HEK293T (cell line): ENCODE results near the gene SLC39A8.

Experiments
- FOXM1 ChIP-seq: fragments of 450-650 bp; IDR thresholded peaks from 2 replicates; pipeline ENCODE4 v1.6.1; 2017; ENCODE audit warnings: mild to moderate bottlenecking, borderline replicate concordance
- HDGF ChIP-seq: fragments of 450-650 bp; IDR thresholded peaks from 2 replicates; pipeline ENCODE4 v1.6.1; 2017; ENCODE audit warnings: antibody characterized with exemption, borderline replicate concordance
- NFRKB ChIP-seq: fragments of 450-650 bp; IDR thresholded peaks from 2 replicates; pipeline ENCODE4 v1.6.1; 2016; ENCODE audit warnings: mild to moderate bottlenecking, moderate library complexity
- SUZ12 ChIP-seq: fragments of 450-650 bp; IDR thresholded peaks from 2 replicates; pipeline ENCODE4 v1.6.1; 2016; ENCODE audit warnings: mild to moderate bottlenecking
- TARDBP ChIP-seq: fragments of 450-650 bp; IDR thresholded peaks from 2 replicates; pipeline ENCODE4 v1.6.1; 2016

- TF ChIP-seq NFRKB (no peak), TARDBP (no peak), HDGF (no peak), SUZ12 (no peak), FOXM1 (no peak)
Observed at GRCh38 chr4:102302762-102303161, 42.5 kb downstream of the SLC39A8 start.
